HG03575 (cell line): ENCODE results near the gene TRIM8.

Experiments used
- ATAC-seq: cut with Tn5 transposase; IDR thresholded peaks from one replicate; pipeline ENCODE4 v1.9.1; 2021; ENCODE audit not compliant: unreplicated experiment, insufficient number of reproducible peaks, low FRiP score; ENCODE audit errors: extremely low read depth

The TRIM8 gene, protein sequence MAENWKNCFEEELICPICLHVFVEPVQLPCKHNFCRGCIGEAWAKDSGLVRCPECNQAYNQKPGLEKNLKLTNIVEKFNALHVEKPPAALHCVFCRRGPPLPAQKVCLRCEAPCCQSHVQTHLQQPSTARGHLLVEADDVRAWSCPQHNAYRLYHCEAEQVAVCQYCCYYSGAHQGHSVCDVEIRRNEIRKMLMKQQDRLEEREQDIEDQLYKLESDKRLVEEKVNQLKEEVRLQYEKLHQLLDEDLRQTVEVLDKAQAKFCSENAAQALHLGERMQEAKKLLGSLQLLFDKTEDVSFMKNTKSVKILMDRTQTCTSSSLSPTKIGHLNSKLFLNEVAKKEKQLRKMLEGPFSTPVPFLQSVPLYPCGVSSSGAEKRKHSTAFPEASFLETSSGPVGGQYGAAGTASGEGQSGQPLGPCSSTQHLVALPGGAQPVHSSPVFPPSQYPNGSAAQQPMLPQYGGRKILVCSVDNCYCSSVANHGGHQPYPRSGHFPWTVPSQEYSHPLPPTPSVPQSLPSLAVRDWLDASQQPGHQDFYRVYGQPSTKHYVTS

DNA sequence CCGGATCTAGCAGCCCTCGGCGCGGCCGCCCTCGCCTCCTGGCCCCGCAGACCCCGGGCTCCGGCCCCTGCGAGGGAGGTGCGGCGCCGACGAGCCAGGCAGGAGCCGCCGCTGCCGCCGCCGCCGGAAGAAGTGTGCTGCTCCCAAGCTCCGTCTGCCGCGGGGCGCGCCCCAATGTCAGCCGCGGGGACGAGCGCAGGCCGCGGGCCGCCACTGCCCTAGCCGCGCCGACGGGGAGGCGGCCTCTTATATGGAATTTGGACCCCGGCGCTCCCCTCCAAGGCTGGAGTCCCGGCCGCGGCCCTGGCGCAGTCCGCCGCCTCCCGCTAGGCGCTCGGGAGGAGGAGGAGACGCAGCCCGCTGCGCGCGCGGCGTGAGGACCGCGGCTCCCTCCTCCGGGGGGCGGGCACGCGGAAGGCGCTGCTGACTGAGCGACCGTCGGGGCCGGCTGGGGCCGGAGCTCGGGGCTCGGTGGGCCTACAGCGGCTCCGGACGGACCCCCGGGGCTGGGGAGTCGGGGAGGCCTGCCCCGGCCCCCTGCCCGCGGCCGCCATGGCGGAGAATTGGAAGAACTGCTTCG is at the start of gene TRIM8:
Gene TRIM8 (plus strand): TSS at position 414 of the 580 bp plus-strand sequence. CDS start 139 bp downstream, at position 553.
- no peak for ATAC-seq

DNA sequence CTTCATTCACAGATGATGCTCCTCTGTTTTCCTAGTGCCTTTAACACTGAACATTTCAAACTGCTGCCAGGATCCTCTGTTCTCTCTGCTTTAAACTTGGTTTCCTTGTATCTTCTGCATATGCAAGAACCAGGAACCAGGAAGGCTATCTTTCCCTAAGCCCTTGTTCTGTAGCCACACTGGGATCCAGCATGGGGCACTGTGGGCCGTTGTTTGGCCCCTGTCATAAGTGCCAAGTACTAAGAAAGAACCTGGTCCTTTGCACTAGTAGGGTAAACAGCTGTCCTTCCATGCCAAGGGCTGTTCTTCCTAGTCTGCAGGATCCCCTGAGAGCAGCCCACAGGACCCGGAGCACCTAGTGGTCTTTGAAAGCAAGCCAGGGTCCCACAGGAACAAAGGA is 49.0 kb upstream of the TRIM8 start:
- ATAC-seq = no peak

DNA sequence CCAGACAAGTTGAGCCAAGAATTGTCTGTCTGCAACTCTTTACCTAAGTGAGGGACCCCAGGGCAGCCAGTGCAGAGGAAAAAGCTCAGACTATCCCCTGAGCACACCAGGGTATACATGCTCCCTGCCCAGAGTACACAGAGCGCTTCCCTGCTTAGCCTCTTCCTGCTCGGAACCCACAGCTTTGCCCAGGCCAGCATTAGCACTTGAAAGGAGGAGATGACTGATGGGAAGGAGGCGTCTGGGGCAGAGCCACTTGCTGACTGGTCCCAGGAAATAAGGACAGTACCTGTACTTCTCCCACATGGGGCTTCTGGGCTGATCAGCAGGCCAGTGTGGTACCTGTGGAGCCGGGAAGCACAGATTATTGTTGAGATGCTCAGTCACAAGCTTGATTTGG is 48.4 kb upstream of the TRIM8 start:
- ATAC-seq = no peak

DNA sequence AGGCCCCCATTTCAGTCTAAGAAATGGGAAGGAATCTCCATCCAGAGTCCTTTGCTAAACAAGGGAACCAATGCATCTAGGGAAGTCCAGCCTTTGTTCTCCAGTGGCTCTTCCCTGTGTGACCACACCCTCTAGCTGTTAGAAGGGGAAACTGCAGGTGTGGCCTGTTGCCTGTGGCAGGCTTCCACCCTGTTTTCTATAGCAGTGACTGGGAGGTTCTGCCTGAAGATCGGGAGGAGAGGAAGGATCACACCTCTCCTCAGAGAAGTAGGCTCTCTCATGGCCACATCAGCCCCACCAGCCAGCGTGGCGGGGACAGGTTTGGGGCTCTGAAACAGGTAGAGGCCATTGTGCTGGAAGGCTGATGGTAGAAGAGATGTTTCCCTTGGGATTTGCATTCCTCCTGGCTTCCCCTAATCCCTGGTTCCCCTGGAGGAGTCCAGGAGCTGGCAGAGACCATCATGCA is 47.7 kb upstream of the TRIM8 start:
- ATAC-seq = no peak

DNA sequence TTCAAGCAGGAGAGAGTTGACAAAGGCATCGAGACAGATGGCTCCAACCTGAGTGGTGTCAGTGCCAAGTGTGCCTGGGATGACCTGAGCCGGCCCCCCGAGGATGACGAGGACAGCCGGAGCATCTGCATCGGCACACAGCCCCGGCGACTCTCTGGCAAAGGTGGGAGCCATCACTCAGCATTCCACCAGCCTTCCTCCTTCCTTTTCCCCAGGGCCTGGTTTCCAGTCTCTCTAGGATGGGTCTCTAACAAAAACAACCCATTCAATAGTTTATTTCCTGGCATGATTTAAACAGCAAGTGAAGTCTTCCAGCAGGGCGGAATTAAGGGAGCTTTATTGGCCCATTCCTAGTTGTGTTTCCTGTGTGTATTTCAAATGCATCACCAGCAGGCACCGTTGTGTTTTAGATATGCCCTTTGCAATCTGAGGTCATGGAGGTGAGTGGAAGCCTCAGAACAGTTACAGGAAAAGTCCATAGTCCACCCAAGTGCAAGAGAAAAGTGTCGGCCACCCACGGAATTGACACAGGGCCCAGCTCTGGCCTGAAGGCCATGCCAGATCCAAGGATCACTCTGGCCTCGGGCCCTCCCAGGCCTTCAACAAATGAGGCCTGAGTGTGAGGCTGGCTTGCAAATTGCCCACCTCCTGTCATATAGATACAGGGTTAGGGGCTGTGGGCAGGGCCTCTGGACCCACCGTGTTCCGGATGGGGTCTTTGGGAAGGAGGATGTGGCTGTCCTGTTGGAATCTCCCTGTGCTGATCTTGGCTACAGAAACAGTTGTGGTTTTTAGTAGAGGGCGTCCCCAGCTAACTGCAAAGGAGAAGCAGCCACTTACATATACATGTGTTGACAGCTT is 46.9 kb upstream of the TRIM8 start:
- ATAC-seq = no peak

DNA sequence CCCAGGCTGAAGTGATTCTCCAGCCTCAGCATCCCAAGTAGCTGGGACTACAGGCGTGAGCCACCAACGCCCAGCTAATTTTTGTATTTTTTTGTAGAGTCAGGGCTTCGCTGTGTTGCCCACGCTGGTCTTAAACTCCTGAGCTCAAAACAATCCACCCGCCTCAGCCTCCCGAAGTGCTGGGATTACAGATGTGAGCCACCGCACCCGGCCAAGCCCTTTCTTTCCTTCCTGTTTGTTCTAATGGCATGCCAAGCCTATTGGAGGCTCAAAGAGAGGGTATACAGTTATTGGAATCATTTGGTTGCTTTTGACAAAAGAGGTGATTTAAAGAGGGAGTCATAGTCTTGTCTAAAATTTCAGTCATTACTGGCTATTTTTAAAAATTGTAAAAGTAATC is 46.0 kb upstream of the TRIM8 start:
- no peak for ATAC-seq

DNA sequence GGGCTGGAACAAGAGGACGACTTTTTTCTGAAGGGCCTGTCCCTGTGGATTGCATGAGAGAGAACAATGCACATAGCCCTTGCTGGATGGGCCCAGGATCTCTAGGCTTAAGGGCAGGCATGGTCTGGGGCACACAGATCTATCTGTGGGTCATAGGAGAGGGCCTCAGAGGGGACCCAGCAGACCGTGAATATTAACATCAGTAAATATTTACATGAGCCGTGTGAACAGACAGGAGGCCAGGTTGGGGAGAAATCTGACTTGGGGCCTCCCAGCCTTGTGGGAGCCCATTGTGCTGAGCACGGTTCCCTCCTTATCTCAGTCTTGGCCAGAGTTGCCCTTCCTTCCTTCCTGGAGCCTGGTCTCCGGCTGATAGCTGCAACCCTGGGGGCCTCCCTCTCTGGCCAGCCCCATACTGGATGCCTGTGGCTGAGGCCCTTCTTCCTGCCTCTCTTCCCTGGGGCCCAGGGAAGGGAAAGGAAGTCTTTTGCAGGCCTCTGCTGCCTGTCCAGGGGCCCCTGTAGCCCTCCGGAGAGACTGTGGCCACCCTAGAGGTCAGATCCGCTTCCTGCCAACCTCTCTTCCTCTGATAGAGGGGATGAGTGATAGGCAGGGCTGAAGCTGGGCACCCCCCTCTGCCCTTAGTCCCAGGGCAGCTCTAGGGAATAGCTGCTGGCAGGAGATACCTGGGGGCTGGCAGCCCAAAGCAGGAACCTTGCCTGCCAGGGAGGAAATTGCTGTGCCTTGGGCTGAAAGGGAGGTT is 44.5 kb upstream of the TRIM8 start:
- no peak for ATAC-seq

DNA sequence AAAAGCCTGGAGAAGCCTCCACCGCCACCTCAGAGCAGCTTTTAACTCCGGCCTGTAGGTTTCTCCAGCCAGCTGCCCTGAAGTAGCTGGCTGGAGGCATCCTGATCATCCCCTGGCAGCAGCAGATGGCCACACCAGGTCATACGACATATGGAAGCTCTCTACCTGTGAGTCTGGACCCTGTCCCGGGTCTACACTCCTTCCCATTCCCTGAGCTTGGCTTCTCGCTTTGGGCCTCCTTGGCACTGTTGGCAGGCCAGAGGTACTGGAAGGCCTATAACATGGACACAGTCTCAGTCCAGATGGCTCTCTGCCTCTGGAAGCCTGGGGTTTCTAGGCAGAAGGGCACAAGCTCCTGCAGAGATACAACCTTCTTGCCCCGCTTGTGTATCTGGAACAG is 43.5 kb upstream of the TRIM8 start:
- ATAC-seq = no peak

DNA sequence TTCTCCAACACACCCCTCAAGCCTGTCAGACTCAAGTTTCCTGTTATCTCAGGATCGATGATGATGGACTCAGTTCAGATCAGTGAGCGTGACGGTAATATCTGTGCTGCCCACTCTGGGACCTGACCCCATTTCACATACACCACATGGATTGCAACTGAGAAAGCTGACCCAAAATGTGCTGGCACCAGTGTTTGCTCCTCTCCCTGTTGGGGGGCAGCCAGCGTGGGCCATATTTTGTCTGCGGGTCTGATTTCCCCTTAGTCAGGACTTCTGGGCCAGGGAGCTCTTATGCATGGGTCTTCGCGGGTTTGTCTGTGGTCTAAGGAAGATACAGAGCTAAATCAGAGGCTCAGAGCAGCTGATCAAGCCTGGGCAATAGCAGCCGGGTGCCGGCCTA is 42.6 kb upstream of the TRIM8 start:
- ATAC-seq = no peak

DNA sequence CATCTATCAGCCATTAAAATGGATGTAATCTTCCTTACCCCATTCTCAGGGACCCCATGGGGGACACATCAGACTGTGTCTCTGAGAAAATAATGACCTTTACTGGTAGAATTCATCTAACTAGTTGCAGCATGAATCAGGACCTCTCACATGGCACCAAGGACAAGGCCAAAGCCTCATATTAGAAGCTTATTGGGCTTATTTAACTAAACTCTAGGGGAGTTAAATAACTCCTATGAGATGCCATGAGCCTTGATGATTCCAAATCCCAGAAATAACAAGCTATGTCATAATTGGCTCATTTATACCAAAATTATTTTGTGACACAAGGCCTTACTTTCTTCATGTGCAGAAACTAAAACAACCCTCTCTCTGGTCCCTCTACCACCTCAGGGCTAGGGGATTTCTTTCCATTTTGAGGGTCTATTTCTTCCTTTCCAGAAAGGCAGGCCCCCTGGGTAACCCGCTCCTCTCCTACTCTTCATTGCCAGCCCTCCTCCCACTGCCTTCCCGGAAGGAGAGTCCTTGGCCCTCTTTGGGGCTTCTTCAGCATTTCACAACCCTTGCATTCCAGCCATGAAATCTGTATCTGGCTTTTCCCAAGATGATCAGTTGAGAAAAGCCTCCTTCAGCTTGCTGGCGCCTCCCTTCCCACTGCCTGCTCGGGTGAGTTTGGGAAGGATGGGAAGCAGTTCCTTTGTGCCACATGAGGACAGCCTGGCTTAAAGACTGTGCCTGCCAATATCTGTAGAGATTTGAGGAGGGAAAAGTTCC is 41.8 kb upstream of the TRIM8 start:
- ATAC-seq = no peak

DNA sequence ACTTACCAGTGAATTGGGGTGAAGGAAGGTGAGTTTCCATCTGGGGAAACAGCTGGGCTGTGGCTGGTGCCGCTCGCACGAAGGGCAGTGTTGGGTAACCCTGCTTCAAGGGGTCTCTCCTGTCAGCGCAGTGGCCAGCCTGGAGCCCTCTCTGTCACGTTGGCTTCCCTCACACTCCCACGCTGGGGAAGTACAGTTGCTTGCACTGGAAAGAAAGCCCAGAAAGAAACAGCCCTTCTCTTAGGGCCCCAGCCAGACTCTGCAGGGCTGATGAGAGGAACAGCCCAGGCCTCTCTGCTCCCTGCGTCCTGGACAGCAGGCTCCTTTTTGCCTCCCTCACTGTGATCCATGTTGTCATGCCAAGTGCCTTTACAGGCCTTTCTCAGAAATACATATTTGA is 40.3 kb upstream of the TRIM8 start:
- no peak for ATAC-seq

DNA sequence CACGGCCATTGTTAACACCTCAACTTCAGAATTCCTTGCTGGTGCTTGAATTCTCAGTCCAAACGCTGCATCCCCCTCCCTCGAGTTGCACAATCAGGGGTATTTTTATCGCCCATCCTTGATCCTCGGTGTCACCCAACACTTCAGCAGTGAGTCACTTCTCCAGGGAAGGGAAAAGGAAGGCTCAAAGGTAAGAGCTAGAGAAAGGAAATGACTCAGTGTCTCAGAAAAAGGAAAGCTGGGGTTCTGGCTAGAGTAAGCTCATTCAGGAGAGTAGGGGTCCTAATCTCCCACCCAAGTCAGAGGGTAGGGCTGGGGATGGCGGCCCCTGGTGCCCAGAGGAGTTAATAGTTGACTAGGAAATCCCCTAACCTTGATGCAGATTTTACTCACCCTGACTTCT is 39.8 kb upstream of the TRIM8 start:
- no peak for ATAC-seq

DNA sequence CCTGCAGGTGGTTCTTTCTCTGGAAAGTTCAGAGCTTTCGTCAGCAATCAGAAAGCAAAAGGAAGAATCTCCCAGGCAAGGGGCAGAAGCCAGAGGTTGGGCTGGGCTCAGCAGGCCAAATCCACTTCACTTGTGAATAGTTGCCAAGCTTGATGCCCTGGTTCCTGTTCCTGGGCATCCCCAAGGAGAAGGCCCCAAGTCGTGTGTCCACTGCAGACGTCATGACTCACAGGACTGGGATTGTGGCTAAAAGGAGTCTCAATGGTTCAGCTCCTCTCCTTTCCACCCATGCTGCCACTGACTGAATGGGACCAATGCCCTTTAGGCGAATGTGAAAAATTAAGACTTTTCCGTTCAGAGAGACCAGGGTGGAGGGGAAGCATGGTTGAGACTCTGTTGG is 38.6 kb upstream of the TRIM8 start:
- ATAC-seq = no peak

DNA sequence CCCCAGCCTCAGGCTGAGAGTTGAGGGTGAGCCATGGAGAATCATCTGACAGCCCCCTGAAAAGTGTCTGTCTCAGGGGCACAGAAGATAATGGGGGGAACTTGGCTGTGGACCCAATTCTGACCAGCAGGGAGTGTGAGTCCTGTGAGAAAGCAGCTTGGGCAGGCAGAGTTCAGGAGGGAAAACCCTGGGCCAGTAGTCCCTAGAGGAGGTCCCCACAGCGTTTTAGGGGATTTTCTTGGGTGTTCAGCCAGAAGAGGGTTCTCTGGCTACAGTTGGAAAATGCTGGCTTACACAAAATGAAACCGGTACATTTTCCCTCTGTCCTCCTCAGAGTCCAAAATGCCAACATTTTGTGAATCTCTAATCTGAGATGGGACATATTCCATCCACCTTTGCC is 35.8 kb upstream of the TRIM8 start:
- ATAC-seq = no peak

DNA sequence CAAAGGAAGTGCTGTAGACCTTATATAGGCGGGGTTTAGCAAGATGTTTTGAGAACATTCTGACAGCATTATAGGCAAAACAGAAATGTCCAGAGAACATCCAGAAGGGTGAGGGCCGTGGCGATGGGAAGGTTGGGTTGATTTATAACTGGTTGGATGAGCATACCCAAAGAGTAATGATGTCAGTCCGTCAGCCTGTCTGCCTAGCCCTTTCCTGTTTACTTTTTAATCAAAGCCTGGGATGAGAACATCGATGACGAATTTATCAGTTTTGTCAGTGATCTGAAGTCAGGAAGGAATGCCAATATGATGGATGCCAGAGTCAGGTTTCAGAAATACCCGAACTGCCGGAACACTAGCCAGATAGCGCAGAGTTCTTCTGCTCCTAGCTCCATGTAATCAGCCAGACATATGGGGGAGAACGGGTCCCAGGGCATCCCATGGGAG is 33.8 kb upstream of the TRIM8 start:
- no peak for ATAC-seq

DNA sequence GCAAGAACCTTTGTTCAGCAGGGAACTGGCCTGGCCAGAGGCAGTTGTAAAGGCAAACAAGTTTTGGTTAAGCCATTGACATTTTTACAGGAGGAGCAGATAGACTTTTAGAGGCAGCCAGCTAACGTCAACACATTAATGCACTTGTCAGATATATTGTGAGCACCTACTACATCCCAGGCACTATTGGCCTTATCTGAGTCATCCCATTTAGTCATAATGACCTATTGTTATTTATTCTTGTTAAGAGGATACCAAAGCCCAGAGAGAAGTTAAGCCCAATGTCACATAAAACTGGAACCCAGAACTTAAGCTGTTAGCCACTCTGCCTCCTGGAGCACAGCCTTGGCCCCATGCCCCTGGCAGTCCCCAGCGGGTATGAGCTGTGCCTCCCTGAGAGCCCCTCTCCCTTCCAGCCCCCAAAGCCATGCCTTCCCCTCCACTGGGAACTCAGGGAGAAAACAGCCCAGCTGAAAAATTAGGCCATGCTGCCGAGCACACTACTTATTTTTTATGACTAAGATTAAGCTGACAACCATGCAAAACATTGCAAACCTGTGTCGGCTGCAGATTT is 32.7 kb upstream of the TRIM8 start:
- no peak for ATAC-seq

DNA sequence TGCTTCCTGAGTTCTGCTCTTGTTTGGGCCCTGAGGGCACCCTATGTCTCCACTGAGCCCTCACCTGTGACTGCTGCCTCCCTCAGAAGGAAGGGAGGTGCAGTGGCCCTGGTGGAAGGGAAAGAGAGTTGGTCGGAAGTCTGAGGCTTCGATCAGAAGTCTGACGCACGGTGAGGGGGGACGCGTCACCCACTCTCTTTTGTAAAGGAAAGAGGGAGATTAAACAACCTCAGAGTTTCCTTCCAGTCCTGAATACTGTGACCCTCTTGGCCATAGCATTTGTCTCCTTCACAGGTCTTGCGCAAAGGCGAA is 31.4 kb upstream of the TRIM8 start:
- ATAC-seq = no peak

DNA sequence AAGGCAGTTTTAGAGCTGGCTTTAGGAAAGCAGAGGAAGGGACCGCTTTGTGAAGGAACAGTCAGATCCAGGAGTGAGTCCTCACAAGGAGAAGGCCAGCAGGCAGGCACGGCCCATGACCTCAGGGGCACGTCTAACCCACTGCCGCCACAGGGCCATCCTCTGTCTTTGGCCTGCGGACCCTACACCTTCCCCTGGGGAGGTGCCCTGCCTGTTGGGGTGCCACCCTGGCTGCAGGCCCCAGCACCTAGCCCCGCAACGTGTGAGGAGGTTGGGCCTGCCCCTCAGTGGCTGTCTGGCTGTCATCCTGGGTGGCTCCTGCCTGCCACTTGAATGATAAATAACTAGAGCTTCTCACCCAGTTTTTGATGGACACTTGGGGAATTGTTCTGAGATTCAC is 31.0 kb upstream of the TRIM8 start:
- no peak for ATAC-seq
